ENCODE measurements around the gene DDX42.
"Not testable (repeated sequence)": the region's sequence is repeated elsewhere in the genome, so short reads cannot be mapped to it uniquely, and the experiment has no call there.

DNA sequence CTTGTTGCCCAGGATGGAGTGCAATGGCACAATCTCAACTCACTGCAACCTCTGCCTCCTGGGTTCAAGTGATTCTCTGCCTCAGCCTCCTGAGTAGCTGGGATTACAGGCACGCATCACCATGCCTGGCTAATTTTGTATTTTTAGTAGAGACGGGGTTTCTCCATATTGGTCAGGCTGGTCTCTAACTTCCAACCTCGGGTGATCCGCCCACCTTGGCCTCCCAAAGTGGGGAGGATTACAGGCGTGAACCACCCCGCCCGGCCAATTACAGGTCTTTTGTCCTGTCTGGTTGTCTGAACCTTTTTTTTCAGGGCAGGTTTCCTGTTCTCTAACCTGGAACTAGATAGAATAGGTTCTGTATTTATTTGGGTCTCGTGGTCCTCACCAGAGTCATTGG, 82.5 kb downstream of the DDX42 start:
- TF ChIP-seq, protein P1, sequence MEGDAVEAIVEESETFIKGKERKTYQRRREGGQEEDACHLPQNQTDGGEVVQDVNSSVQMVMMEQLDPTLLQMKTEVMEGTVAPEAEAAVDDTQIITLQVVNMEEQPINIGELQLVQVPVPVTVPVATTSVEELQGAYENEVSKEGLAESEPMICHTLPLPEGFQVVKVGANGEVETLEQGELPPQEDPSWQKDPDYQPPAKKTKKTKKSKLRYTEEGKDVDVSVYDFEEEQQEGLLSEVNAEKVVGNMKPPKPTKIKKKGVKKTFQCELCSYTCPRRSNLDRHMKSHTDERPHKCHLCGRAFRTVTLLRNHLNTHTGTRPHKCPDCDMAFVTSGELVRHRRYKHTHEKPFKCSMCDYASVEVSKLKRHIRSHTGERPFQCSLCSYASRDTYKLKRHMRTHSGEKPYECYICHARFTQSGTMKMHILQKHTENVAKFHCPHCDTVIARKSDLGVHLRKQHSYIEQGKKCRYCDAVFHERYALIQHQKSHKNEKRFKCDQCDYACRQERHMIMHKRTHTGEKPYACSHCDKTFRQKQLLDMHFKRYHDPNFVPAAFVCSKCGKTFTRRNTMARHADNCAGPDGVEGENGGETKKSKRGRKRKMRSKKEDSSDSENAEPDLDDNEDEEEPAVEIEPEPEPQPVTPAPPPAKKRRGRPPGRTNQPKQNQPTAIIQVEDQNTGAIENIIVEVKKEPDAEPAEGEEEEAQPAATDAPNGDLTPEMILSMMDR (IDR thresholded peaks at IDR 0.05 in 2 of 3, conservative IDR thresholded peaks at IDR 0.05 in 1 of 3; ENCODE audit: borderline replicate concordance in 1 of 3, insufficient read depth in 1 of 3, low read depth in 2 of 3, low read length in 2 of 3) = not testable (repeated sequence)
- not testable (repeated sequence) for TF ChIP-seq EZH2phosphoT487 (IDR thresholded peaks at IDR 0.05; ENCODE audit: borderline replicate concordance); POLR2AphosphoS5 (IDR thresholded peaks at IDR 0.05; ENCODE audit: low read depth, low read length); SIN3A (IDR thresholded peaks at IDR 0.05; ENCODE audit: low read depth)
- TF ChIP-seq, protein P2, sequence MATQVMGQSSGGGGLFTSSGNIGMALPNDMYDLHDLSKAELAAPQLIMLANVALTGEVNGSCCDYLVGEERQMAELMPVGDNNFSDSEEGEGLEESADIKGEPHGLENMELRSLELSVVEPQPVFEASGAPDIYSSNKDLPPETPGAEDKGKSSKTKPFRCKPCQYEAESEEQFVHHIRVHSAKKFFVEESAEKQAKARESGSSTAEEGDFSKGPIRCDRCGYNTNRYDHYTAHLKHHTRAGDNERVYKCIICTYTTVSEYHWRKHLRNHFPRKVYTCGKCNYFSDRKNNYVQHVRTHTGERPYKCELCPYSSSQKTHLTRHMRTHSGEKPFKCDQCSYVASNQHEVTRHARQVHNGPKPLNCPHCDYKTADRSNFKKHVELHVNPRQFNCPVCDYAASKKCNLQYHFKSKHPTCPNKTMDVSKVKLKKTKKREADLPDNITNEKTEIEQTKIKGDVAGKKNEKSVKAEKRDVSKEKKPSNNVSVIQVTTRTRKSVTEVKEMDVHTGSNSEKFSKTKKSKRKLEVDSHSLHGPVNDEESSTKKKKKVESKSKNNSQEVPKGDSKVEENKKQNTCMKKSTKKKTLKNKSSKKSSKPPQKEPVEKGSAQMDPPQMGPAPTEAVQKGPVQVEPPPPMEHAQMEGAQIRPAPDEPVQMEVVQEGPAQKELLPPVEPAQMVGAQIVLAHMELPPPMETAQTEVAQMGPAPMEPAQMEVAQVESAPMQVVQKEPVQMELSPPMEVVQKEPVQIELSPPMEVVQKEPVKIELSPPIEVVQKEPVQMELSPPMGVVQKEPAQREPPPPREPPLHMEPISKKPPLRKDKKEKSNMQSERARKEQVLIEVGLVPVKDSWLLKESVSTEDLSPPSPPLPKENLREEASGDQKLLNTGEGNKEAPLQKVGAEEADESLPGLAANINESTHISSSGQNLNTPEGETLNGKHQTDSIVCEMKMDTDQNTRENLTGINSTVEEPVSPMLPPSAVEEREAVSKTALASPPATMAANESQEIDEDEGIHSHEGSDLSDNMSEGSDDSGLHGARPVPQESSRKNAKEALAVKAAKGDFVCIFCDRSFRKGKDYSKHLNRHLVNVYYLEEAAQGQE (IDR thresholded peaks at IDR 0.05; ENCODE audit: low read depth) = not testable (repeated sequence)
